ENCODE results near the gene TPK1.
A peak's percentile ranks its signal among the peaks of the same experiment; 100 is the strongest.

DNA sequence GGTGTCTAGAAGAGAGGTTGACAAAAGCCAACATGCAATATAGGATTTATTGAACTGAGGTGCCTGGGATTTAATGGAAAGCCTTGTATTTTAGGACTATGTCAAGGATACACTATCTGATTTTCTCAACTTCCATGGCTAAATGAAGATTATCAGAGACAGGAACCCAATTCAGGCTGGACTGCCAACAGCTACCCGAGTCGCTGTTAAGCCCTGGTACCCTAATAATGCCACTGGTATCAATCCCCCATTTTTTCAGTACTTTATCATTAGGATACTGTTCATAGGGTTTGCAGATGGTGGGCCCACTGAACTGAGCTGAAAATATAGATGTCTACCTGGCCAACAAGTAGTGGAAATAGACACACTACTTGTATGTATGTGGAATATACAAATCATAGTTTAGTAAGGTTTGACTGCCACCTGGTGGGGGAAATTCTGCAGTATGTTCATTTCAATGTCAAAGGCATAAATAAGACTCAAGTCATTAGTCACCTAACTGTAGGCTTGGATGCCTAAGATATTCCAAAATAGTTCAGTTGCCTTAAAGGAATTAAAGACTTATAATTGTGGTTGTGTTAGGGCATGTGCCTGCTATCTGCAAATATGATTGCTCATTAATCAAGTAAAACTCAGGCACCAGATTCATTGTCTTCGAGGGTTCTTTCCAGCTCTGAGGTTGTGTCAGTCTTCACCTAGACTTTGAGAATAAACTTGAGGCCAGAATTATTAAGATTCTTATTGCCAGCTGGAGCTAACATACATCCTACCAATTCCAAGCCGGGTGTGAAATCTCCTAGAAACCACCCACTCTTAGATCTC, 398.3 kb downstream of the TPK1 start:
- TF ChIP-seq, protein P1, sequence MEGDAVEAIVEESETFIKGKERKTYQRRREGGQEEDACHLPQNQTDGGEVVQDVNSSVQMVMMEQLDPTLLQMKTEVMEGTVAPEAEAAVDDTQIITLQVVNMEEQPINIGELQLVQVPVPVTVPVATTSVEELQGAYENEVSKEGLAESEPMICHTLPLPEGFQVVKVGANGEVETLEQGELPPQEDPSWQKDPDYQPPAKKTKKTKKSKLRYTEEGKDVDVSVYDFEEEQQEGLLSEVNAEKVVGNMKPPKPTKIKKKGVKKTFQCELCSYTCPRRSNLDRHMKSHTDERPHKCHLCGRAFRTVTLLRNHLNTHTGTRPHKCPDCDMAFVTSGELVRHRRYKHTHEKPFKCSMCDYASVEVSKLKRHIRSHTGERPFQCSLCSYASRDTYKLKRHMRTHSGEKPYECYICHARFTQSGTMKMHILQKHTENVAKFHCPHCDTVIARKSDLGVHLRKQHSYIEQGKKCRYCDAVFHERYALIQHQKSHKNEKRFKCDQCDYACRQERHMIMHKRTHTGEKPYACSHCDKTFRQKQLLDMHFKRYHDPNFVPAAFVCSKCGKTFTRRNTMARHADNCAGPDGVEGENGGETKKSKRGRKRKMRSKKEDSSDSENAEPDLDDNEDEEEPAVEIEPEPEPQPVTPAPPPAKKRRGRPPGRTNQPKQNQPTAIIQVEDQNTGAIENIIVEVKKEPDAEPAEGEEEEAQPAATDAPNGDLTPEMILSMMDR (conservative IDR thresholded peaks at IDR 0.05 in 1 of 2, IDR thresholded peaks at IDR 0.05 in 1 of 2; ENCODE audit: low read depth in 1 of 2, low read length in 2 of 2), result peak; percentile 43 to 62
- no peak for TF ChIP-seq EZH2 (IDR thresholded peaks at IDR 0.05; ENCODE audit: low read length, missing control alignments)
